ENCODE results near the gene JARID2. TPM values are rescaled to one million over a fixed set of nuclear protein-coding genes. Genes with fewer than 3 reads are reported as not detected.

JARID2 gene
- total and polyA plus RNA-seq, 2 of the 13 experiments (the other 11 are each of a cell fraction or from before 2014, with no cell fraction given): 7.5 to 10.3 TPM

- no peak for TF ChIP-seq ZBTB44 (CRISPR knock-in tag; IDR thresholded peaks at IDR 0.05)
- TF ChIP-seq ZNF839 (CRISPR knock-in tag; IDR thresholded peaks at IDR 0.05; ENCODE audit: borderline replicate concordance): no peak
- TF ChIP-seq ZNF674 (CRISPR knock-in tag; IDR thresholded peaks at IDR 0.05; ENCODE audit: low read depth): no peak
- no peak for TF ChIP-seq TIGD3 (CRISPR knock-in tag; IDR thresholded peaks at IDR 0.05; ENCODE audit: borderline replicate concordance)
- peak; percentile 89 for TF ChIP-seq PHF21A (CRISPR knock-in tag; IDR thresholded peaks at IDR 0.05)
- TF ChIP-seq ZBTB43 (CRISPR knock-in tag; conservative IDR thresholded peaks at IDR 0.05): no peak
- TF ChIP-seq, protein P1, sequence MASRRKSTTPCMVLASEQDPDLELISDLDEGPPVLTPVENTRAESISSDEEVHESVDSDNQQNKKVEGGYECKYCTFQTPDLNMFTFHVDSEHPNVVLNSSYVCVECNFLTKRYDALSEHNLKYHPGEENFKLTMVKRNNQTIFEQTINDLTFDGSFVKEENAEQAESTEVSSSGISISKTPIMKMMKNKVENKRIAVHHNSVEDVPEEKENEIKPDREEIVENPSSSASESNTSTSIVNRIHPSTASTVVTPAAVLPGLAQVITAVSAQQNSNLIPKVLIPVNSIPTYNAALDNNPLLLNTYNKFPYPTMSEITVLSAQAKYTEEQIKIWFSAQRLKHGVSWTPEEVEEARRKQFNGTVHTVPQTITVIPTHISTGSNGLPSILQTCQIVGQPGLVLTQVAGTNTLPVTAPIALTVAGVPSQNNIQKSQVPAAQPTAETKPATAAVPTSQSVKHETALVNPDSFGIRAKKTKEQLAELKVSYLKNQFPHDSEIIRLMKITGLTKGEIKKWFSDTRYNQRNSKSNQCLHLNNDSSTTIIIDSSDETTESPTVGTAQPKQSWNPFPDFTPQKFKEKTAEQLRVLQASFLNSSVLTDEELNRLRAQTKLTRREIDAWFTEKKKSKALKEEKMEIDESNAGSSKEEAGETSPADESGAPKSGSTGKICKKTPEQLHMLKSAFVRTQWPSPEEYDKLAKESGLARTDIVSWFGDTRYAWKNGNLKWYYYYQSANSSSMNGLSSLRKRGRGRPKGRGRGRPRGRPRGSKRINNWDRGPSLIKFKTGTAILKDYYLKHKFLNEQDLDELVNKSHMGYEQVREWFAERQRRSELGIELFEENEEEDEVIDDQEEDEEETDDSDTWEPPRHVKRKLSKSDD (CRISPR knock-in tag; IDR thresholded peaks at IDR 0.05; ENCODE audit: low read depth): no peak
- no peak for TF ChIP-seq NPAS2 (CRISPR knock-in tag; IDR thresholded peaks at IDR 0.05; ENCODE audit: borderline replicate concordance)
- TF ChIP-seq ZSCAN30 (CRISPR knock-in tag; IDR thresholded peaks at IDR 0.05): no peak
- TF ChIP-seq, protein P2, sequence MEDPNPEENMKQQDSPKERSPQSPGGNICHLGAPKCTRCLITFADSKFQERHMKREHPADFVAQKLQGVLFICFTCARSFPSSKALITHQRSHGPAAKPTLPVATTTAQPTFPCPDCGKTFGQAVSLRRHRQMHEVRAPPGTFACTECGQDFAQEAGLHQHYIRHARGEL (CRISPR knock-in tag; IDR thresholded peaks at IDR 0.05): no peak
- no peak; the same call in 1 of the 2 replicates for TF ChIP-seq SPEN (CRISPR knock-in tag; IDR thresholded peaks at IDR 0.05; ENCODE audit: low read depth)
- TF ChIP-seq ZNF878 (CRISPR knock-in tag; IDR thresholded peaks at IDR 0.05): no peak
- no peak for TF ChIP-seq ZNF33A (CRISPR knock-in tag; IDR thresholded peaks at IDR 0.05; ENCODE audit: borderline replicate concordance)
- no peak for TF ChIP-seq SP1 (IDR thresholded peaks at IDR 0.05)
- TF ChIP-seq SP1 (CRISPR knock-in tag; IDR thresholded peaks at IDR 0.05): no peak
- no peak; the same call in 1 of the 2 replicates for TF ChIP-seq ATM (IDR thresholded peaks at IDR 0.05; ENCODE audit: borderline replicate concordance)
- TF ChIP-seq PHF8 (CRISPR knock-in tag; IDR thresholded peaks at IDR 0.05): no peak; the same call in 1 of the 2 replicates
- peak; percentile 50; the same call in 1 of the 2 replicates for TF ChIP-seq KAT8 (CRISPR knock-in tag; IDR thresholded peaks at IDR 0.05)
- TF ChIP-seq, protein P3, sequence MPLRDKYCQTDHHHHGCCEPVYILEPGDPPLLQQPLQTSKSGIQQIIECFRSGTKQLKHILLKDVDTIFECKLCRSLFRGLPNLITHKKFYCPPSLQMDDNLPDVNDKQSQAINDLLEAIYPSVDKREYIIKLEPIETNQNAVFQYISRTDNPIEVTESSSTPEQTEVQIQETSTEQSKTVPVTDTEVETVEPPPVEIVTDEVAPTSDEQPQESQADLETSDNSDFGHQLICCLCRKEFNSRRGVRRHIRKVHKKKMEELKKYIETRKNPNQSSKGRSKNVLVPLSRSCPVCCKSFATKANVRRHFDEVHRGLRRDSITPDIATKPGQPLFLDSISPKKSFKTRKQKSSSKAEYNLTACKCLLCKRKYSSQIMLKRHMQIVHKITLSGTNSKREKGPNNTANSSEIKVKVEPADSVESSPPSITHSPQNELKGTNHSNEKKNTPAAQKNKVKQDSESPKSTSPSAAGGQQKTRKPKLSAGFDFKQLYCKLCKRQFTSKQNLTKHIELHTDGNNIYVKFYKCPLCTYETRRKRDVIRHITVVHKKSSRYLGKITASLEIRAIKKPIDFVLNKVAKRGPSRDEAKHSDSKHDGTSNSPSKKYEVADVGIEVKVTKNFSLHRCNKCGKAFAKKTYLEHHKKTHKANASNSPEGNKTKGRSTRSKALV (CRISPR knock-in tag; IDR thresholded peaks at IDR 0.05): no peak
- TF ChIP-seq ZNF552 (CRISPR knock-in tag; IDR thresholded peaks at IDR 0.05; ENCODE audit: borderline replicate concordance): no peak
Observed at GRCh38 chr6:15504581-15505350, 258.9 kb downstream of the JARID2 start (continued).

Data from HepG2 (cell line).